PFSK-1 (cell line): Measurements from ENCODE around the gene TP53BP1.

Experiments
- POLR2AphosphoS5 ChIP-seq: IDR thresholded peaks from 2 replicates; pipeline ENCODE4 v1.6.1; 2012; ENCODE audit warnings: low read depth, mild to moderate bottlenecking, control low read depth, low read length, moderate library complexity
- TAF1 ChIP-seq: IDR thresholded peaks from 2 replicates; pipeline ENCODE4 v1.6.1; 2012; ENCODE audit warnings: low read length, control low read depth, borderline replicate concordance; ENCODE audit not compliant: insufficient read depth
- TF ChIP-seq, protein P1 (sequence below), 2 experiments: IDR thresholded peaks; 2 replicates each; pipeline versions ENCODE4 v1.6.1 to v1.8.0; 2011 to 2012; ENCODE audit warnings: low read depth in 2 of 2, low read length in 2 of 2, control low read depth in 1 of 2, inconsistent platforms in 1 of 2, mild to moderate bottlenecking in 1 of 2, moderate library complexity in 1 of 2; ENCODE audit not compliant: insufficient read depth in 1 of 2

- TF ChIP-seq, protein P1, sequence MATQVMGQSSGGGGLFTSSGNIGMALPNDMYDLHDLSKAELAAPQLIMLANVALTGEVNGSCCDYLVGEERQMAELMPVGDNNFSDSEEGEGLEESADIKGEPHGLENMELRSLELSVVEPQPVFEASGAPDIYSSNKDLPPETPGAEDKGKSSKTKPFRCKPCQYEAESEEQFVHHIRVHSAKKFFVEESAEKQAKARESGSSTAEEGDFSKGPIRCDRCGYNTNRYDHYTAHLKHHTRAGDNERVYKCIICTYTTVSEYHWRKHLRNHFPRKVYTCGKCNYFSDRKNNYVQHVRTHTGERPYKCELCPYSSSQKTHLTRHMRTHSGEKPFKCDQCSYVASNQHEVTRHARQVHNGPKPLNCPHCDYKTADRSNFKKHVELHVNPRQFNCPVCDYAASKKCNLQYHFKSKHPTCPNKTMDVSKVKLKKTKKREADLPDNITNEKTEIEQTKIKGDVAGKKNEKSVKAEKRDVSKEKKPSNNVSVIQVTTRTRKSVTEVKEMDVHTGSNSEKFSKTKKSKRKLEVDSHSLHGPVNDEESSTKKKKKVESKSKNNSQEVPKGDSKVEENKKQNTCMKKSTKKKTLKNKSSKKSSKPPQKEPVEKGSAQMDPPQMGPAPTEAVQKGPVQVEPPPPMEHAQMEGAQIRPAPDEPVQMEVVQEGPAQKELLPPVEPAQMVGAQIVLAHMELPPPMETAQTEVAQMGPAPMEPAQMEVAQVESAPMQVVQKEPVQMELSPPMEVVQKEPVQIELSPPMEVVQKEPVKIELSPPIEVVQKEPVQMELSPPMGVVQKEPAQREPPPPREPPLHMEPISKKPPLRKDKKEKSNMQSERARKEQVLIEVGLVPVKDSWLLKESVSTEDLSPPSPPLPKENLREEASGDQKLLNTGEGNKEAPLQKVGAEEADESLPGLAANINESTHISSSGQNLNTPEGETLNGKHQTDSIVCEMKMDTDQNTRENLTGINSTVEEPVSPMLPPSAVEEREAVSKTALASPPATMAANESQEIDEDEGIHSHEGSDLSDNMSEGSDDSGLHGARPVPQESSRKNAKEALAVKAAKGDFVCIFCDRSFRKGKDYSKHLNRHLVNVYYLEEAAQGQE (IDR thresholded peaks at IDR 0.05; ENCODE audit: insufficient read depth in 1 of 2, low read depth in 2 of 2, low read length in 2 of 2) = no peak
- TF ChIP-seq POLR2AphosphoS5 = no peak
- no peak for TF ChIP-seq TAF1
Observed at GRCh38 chr15:43483297-43484128, 9.4 kb downstream of the TP53BP1 start.
